Choroid plexus epithelial cell (primary cell): Measurements from ENCODE around the gene LYZL4.

Source experiments
- DNase-seq: peaks from one replicate; pipeline ENCODE4 v3.0.0-alpha.2; 2010; ENCODE audit warnings: low read depth
- H3K4me3 ChIP-seq: 2 replicates; pipeline ENCODE4 v1.5.1; 2011; ENCODE audit warnings: low read depth, mild to moderate bottlenecking, control low read depth, low read length, moderate library complexity
- CTCF ChIP-seq: conservative IDR thresholded peaks from 2 replicates; pipeline ENCODE4 v1.5.1; 2011; ENCODE audit warnings: low read depth, mild to moderate bottlenecking, control low read depth, inconsistent platforms, low read length, moderate library complexity

The LYZL4 gene

DNA sequence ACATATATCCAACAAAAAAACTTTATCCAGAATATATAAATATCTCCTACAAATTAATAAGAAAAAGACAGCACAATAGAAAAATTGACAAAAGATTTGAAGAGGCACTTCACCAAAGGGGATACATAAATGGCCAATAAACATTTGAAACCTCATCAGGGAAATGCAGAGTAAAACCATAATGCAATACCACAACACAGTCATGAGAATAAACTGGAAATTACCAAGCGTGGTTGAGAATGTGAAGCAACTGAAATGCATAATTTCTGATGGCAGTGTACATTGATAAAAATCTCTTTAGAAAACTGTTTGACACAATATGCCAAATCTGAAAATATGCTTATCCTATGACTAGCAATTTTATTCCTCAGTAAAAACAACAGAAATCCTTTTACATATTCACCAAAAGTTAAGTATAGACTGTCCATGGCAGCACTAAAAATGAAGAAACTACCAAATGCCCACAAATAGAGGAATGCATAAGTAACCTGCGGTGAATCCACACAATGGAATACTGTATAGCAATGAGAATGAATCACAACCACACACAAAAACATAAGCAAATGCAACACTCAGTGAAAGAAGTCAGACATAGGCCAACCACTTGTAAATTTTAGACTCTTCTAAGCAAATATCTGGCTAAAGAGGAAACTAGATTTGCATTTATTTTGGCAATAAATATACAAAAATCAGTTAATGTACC lies 7.9 kb downstream of the LYZL4 start:
- DNase-seq: no peak
- TF ChIP-seq CTCF: no peak
- no peak overlapping the region for H3K4me3 ChIP-seq

DNA sequence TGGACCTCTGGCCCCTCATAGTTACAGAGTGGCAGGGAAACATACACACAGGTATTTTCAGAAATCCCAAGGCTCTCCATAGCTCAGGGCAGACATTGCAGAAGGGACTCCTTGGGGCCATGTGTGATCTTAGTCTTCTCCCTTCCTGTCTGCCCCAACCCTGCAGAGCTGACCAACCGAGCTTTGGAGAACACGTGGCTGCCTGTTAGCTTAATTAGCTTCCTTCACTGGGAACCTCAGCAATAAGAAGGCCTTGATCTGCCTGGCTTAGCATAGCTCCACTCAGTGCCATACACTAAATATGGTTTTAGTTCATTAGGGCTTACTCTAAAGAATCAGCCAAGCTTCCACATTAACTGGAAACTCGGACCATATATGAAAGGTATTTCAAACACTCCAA lies 12.3 kb downstream of the LYZL4 start:
- TF ChIP-seq CTCF: no peak
- no peak overlapping the region for H3K4me3 ChIP-seq
- DNase-seq: no peak

DNA sequence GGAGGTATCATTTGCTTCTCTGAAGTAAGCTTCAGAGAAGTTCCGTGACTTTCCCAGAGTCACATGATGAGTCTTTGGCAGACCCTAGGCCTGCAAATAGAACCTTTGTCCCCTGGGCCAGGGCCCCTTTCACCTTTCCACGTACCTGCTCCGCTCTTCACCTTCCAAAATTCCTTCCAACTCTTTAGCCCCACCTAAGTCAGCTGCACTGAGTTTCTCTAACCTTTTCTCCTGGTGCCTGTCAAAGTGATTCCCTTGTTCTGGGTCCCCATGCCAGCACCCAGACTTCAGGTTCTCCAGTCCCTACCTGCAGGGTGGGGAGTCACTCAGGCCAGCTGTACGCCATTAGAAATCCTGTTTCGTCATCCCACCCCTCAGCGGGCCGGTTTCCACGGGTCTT lies 12.8 kb downstream of the LYZL4 start:
- no peak overlapping the region for H3K4me3 ChIP-seq
- DNase-seq: no peak
- TF ChIP-seq CTCF: no peak

DNA sequence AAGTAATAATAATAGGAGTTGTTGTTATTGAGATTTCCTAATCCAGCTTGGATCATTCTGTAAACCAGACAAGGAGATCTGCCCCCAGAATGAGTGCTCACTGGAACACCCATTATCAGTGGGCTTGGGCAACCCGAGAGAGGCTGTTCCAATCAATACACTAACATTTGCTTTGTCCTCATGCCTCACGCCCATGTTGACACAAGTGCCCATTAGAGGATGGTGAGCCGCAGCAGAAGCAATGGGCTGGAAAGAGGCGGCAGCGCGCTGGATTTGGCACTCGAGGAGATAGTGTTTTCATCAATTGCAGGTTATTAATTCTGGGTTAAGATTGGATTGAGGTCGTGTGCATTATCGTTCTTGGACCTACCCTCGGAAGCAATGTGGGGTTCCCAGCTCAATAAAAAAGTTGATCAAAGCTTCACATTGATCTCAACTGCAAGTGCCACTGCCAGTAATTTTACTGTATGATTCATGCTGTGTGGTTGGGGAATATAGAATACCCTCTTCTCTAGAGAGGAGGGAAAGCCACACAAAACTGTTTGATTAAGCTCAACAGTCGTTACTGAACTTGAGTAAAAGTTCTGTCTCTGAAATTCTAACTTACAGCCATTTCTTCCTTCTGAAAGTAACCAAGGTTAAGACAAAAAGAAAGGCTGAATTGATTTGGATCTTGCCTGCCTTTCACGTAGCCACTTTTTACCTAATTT lies 15.7 kb downstream of the LYZL4 start:
- no peak for DNase-seq
- H3K4me3 ChIP-seq: no peak overlapping the region
- TF ChIP-seq CTCF: no peak

GRCh38 chr3:42387802-42388651 lies 22.4 kb downstream of the LYZL4 start:
- DNase-seq: peak; percentile 22
- TF ChIP-seq CTCF: no peak
- no peak overlapping the region for H3K4me3 ChIP-seq

GRCh38 chr3:42381551-42382082 lies 28.8 kb downstream of the LYZL4 start:
- H3K4me3 ChIP-seq: no peak overlapping the region
- DNase-seq: no peak
- TF ChIP-seq CTCF: no peak
